ENCODE data around the gene ALPI.

Gene ALPI

GRCh38 chr2:232498452-232498851 is 42.5 kb downstream of the ALPI start:
- DNase-seq (ENCODE audit: low read depth, low spot score) = no peak

DNA sequence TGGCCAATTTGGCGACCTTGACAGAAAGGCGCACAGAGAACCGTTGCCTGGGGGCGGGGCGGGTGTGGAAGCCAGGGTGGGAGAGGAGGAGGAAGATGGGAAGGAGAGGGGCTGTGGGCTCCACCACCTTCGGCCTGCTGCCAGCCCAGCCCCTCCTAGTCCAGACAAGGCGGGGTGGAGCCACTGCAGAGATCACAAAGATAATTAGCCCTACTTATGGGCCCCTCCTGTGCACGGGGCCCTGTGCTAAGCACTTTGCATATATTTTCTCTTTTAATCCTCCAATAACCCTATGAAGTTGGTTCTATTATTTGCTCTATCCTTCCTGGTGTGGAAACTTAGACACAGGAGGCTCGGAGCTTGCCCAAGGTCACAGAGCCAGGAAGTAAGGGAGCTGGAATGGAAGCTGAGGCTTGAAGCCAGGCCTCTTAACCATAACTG is 45.4 kb downstream of the ALPI start:
- no peak for DNase-seq (ENCODE audit: low read depth, low spot score)

DNA sequence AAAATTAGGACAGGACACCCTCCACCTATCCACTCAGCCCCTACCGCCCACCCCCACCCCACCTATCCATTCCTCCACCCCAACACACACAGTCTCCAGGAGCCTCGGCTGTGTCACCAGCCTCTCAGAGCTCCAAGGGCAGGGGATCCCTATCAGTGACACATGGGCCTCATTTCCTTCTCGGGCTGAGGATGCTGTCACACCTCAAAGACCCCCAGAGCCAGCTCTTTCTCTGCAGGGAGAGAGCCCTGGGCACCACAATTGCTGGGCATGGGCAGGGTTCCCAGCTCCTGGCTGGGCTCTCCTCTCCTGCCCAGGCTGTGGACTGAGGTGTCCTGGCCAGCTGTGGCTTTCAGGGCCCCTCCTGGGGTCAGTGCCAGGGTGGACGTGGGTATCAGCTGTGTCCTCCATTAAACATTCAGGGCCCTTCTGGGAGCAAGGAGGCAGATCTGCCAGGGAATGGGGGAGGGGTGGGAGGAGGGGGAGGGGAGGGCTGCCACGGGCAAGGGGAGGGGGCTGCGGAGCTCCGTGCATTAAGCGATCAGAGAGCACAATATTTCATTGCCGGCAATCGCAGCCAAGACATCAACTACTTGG is 45.9 kb downstream of the ALPI start:
- DNase-seq (ENCODE audit: low read depth, low spot score) = no peak

DNA sequence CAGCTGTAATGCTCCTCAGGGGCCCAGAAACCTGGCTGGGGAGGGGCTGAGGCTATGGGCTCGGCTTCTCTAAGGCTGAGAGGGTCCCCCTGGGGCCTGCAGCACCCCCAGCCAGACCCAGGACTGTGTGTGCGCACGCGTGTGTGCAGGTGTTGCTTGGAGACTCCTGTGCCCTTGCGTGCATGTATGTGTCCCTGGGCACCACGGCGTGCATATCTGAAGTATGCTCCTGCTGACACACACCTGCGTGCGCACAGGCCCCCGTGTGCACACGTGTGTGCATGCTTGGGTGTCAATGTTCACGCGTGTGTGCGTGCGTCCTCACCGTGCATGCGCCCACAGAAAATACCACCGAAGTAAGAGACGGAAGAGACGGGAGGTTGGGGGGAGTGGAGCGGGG is 46.6 kb downstream of the ALPI start:
- no peak for DNase-seq (ENCODE audit: low read depth, low spot score)

- no peak for DNase-seq (ENCODE audit: low read depth, low spot score)
Measured at GRCh38 chr2:232502911-232503808, 47.2 kb downstream of the ALPI start.

DNA sequence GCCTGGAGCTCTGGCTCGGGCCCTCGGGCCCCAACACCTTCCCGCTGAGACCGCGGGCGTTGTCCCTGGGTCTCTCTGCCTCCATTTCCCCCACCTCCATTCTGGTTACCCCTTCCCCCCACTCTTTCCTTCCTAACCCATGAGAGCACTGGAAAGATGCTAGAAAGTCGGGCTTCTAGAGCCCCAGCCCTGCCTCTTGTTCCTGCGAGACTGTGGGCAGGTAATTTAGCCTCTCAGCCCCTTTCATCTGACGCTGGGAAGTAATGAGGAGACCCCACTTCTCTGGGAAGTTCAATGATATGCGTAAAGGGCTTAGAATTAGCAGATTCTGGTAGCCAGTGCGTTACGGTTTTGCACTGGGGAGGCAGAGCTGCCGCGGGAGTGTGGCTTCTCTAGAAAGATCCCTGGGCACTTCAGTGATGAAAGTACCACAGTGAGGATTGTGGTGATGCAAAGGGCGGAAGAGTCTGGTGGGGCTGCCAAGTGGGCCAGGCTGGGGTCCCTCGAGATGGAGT is 47.9 kb downstream of the ALPI start:
- DNase-seq (ENCODE audit: low read depth, low spot score) = no peak

DNA sequence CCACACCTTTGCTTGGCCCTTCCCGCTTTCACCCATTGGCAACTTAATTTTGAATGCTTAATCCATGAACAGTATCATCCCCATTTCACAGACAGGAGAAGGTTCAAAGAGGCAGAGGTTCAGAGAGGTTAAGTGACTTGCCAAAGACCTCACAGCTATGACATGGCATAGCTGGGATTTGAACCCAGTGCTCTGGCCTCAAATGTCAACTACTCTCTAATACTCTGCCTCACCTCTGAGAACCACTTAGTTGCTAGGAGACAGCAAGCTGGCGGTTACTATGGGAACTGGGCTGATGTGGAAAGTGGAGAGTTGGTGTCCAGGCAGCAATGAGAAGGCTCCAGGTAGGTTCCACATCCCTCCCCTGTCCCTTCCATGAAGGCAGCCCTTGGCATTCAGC is 48.5 kb downstream of the ALPI start:
- DNase-seq (ENCODE audit: low read depth, low spot score) = no peak

DNA sequence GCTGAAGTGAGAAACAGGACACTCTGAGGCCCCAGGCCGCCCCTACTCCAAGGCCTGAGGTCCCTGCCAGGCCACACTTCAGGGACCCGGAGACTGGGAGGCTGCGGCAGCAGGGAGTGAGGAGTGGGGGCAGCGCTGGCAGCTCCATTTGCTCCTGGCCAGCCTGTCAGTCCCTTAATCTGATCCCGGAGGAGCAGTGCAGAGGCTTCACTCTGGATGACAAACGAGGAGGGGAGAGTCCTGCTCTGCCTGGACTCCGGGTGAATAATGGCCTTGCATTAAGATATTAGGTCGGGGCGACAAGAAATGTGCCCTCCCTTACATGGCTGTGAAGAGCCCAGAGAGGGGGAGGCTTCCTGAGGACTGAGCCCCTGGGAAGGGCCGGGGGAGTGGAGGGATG is 49.9 kb downstream of the ALPI start:
- DNase-seq (ENCODE audit: low read depth, low spot score) = no peak

DNA sequence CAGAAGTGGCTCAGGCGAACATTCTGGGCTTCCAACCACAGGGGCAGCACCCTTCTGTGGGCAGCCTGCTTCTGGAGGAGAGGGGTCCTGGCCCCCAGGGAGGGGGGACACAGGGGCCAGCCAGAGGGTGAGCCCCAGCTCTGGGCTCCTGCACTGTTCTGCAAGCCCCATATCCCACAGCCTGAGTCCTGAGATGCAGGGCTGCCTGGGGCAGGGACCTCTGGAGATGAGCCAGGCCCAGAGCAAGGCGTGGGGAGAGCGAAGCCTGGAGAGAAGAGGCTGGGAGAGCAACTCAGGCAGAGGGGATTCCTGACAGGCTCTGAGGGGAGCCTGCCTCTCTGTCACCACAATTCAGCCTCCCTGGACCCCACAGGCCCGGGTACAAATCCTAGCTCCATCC is 50.8 kb downstream of the ALPI start:
- DNase-seq (ENCODE audit: low read depth, low spot score) = no peak

GRCh38 chr2:232508251-232508650 is 52.3 kb downstream of the ALPI start:
- DNase-seq (ENCODE audit: low read depth, low spot score) = no peak
